PC-3 (cell line): ENCODE data around the gene SPC24. TPM values are rescaled to one million over a fixed set of nuclear protein-coding genes. Genes with fewer than 3 reads are reported as not detected.

Source experiments
- ATAC-seq: fragments of 200-7000 bp; cut with Tn5 transposase; 2 replicates; pipeline ENCODE4 v1.9.1; 2020; ENCODE audit warnings: mild to moderate bottlenecking, moderate library complexity
- BruUV-seq: library from RNA; stranded (reverse); fragments of 400-500 nt; replicated peaks from 2 replicates; lab custom pipeline; 2021; lab: Mats Ljungman, UMichigan
- CTCF ChIA-PET: fragments of 300-600 bp; sonication (Branson Sonifier 250); formaldehyde crosslinking; loops from one replicate; lab custom pipeline; 2022; ENCODE audit warnings: antibody characterized with exemption; lab: Charles Lee
- POLR2A ChIA-PET: fragments of 300-600 bp; sonication (Branson Sonifier 250); formaldehyde crosslinking; loops from one replicate; lab custom pipeline; 2022; ENCODE audit warnings: antibody characterized with exemption; ENCODE audit not compliant: unreplicated experiment; lab: Charles Lee
- DNase-seq: peaks from one replicate; pipeline ENCODE4 v3.0.0-alpha.2; 2015
- H2AFZ ChIP-seq: fragments of 300-600 bp; sonication (generic); 2 replicates; pipeline ENCODE4 v1.6.0; 2016; ENCODE audit warnings: antibody characterized with exemption, low read length
- H3F3A ChIP-seq: fragments of 300-600 bp; sonication (generic); one replicate; pipeline ENCODE4 v1.6.0; 2017; ENCODE audit warnings: antibody characterized with exemption, low read length, control low read depth, mild to moderate bottlenecking; ENCODE audit not compliant: unreplicated experiment
- H3K27ac ChIP-seq: fragments of 300-600 bp; sonication (generic); 2 replicates; pipeline ENCODE4 v1.5.1; 2016; ENCODE audit warnings: mild to moderate bottlenecking, low read length
- H3K27me3 ChIP-seq: fragments of 300-600 bp; sonication (generic); 2 replicates; pipeline ENCODE4 v1.6.1; 2016; ENCODE audit warnings: low read length, mixed read lengths
- H3K36me3 ChIP-seq: fragments of 300-600 bp; sonication (generic); 2 replicates; pipeline ENCODE4 v1.6.1; 2016; ENCODE audit warnings: low read depth, mixed run types, low read length, mixed read lengths
- H3K4me1 ChIP-seq: fragments of 300-600 bp; sonication (generic); 2 replicates; pipeline ENCODE4 v1.5.1; 2016; ENCODE audit warnings: low read length; ENCODE audit not compliant: insufficient read depth
- H3K4me2 ChIP-seq: fragments of 300-600 bp; sonication (generic); 2 replicates; pipeline ENCODE4 v1.6.0; 2016; ENCODE audit warnings: low read length
- H3K4me3 ChIP-seq: fragments of 300-600 bp; sonication (generic); 2 replicates; pipeline ENCODE4 v1.5.1; 2016; ENCODE audit warnings: mild to moderate bottlenecking, low read length, mixed read lengths
- H3K79me2 ChIP-seq: fragments of 300-600 bp; sonication (generic); 2 replicates; pipeline ENCODE4 v1.6.1; 2017; ENCODE audit warnings: low read length, mixed read lengths
- H3K9ac ChIP-seq: fragments of 300-600 bp; sonication (generic); 2 replicates; pipeline ENCODE4 v1.6.0; 2016; ENCODE audit warnings: mild to moderate bottlenecking, low read length
- H3K9me2 ChIP-seq: fragments of 300-600 bp; sonication (generic); replicated peaks from 2 replicates; pipeline ENCODE4 v1.6.1; 2016; ENCODE audit warnings: mixed run types, low read length, mixed read lengths
- H3K9me3 ChIP-seq: fragments of 300-600 bp; sonication (generic); 2 replicates; pipeline ENCODE4 v1.6.1; 2016; ENCODE audit warnings: low read length, mixed read lengths
- H4K20me1 ChIP-seq: fragments of 300-600 bp; sonication (generic); 2 replicates; pipeline ENCODE4 v1.6.1; 2016; ENCODE audit warnings: low read length, mixed read lengths
- EZH2 ChIP-seq: fragments of 300-600 bp; sonication (generic); IDR thresholded peaks from one replicate; pipeline ENCODE4 v1.6.1; 2017; ENCODE audit warnings: antibody characterized with exemption, mild to moderate bottlenecking, low read length; ENCODE audit not compliant: unreplicated experiment
- EZH2phosphoT487 ChIP-seq: fragments of 300-600 bp; sonication (generic); IDR thresholded peaks from 2 replicates; pipeline ENCODE4 v1.6.1; 2018; ENCODE audit warnings: mild to moderate bottlenecking, antibody characterized with exemption, low read length, borderline replicate concordance
- intact Hi-C: fragments of 100-400 bp; cut with micrococcal nuclease; formaldehyde crosslinking; loops from 2 replicates; pipeline ENCODE4 v1.9.0; 2023
- total RNA-seq: library from RNA; depleted of rRNA; stranded (reverse); fragments of >200 nt; gene quantifications from 2 replicates; pipeline ENCODE4 v1.2.3, GENCODE V29; 2014
- TF ChIP-seq, protein P1 (sequence below): fragments of 300-600 bp; sonication (generic); conservative IDR thresholded peaks from 2 replicates; pipeline ENCODE4 v1.5.1; 2017; ENCODE audit warnings: antibody characterized with exemption, low read depth, mild to moderate bottlenecking, low read length

SPC24 gene
- total RNA-seq, 1 experiment from 2014 or later: 142 TPM

DNA sequence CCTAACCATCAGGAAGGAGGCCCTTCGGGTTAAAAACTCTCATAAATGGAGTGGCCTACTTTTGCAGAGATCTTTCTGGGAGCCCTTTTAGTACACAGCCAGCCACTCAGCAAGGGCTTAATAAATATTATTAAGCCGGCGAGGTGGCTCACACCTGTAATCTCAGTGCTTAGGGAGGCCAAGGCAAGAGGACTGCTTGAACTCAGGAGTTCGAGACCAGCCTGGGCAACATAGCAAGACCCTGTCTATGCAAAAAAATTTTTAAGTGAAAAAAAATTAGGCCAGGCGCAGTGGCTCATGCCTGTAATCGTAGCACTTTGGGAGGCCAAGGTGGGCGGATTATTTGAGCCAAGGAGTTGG lies 42.6 kb upstream of the SPC24 start:
- TSS peak; percentile 51 for BruUV-seq
- Histone ChIP-seq H3K9me2 (no peaks in the 10 kb centered on the region), H3K9me3 (no peaks in the 10 kb centered on the region), H3K4me1 (peaks cover 20% of the 10 kb centered on the region), H3K36me3 (peaks cover 7% of the 10 kb centered on the region; the same call in 1 of the 2 replicates), H4K20me1 (no peaks in the 10 kb centered on the region), H3K4me2 (peak overlapping the region; percentile 100), H2AFZ (peak overlapping the region; percentile 71), H3F3A (no peaks in the 10 kb centered on the region), H3K79me2 (peaks cover 19% of the 10 kb centered on the region), H3K27ac (peak overlapping the region; percentile 12; the same call in 1 of the 2 replicates), H3K4me3 (peak overlapping the region; percentile 98), H3K9ac (peak overlapping the region; percentile 20; the same call in 1 of the 2 replicates), H3K27me3 (no peaks in the 10 kb centered on the region)
- DNase-seq: no peak
- ChIA-PET CTCF (interaction anchor here (0.6 to 1.0 kb wide), 3 partner anchors 9 to 59 kb away, joined by 3 to 5 read pairs (median 3); no protein-coding TSS in a partner anchor), POLR2A (no interaction called here)
- no peak for ATAC-seq
- TF ChIP-seq EZH2phosphoT487 (no peak), EZH2 (no peak)
- TF ChIP-seq, protein P1, sequence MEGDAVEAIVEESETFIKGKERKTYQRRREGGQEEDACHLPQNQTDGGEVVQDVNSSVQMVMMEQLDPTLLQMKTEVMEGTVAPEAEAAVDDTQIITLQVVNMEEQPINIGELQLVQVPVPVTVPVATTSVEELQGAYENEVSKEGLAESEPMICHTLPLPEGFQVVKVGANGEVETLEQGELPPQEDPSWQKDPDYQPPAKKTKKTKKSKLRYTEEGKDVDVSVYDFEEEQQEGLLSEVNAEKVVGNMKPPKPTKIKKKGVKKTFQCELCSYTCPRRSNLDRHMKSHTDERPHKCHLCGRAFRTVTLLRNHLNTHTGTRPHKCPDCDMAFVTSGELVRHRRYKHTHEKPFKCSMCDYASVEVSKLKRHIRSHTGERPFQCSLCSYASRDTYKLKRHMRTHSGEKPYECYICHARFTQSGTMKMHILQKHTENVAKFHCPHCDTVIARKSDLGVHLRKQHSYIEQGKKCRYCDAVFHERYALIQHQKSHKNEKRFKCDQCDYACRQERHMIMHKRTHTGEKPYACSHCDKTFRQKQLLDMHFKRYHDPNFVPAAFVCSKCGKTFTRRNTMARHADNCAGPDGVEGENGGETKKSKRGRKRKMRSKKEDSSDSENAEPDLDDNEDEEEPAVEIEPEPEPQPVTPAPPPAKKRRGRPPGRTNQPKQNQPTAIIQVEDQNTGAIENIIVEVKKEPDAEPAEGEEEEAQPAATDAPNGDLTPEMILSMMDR: no peak
- intact Hi-C loops: no loop called here

DNA sequence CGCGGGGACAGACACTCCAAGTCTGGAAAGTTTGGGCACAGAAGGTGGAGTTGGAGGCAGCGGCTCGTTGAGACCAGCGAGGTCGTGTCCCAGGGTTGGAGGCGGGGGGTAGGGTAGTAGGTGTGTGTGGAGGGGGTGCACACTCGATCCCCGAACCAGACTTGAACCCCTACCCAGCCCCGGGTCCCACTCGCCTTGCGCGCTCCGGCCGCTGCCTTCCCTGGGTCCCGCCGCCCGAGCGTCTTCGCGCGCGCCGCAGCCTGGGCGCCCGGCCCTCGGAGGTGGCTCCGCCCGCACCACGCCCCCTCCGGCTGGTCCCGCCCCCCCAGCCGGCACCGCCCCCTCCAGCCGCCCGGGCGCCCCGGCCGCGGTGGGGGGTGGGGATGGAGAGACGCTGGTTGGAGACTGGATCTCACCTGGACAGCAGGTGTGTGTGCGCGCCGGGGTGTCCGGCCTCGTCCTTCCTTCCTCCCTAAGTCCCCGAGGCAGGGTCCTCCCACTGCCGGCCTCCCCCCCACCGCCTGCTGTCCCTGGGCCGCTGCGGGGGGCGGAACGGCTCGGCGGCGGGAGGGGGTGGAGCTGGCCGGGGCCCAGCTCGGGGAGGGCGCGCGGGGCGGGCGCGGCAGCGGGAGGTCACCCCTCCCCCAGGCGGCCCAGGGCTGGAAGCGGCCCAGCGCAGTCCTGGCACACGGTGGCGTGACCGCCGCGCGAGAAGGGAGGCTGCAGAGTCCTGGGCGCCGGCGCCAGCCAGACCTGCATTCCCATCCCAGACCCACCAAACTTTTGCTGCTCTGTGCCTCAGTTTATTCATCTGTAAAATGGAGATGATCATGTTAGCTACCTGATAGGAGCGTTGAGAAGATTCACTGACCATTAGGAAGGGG lies 42.0 kb upstream of the SPC24 start, which contains the start of gene KANK2:
Gene KANK2 (minus strand): TSS at position 255 of the 884 bp plus-strand sequence. CDS start 3,034 bp downstream, outside the sequence.
- peak; percentile 91 for DNase-seq
- intact Hi-C loops: loop anchor here (1.0 to 2.0 kb wide), 2 partner anchors 29 to 59 kb away; no protein-coding TSS in a partner anchor
- Histone ChIP-seq H3K9me3 (no peaks in the 10 kb centered on the region), H4K20me1 (no peaks in the 10 kb centered on the region), H3K36me3 (peaks cover 12% of the 10 kb centered on the region; the same call in 1 of the 2 replicates), H3F3A (no peaks in the 10 kb centered on the region), H3K27me3 (no peaks in the 10 kb centered on the region), H3K4me2 (peak within 1 kb of the TSS; percentile 100), H3K9ac (peak within 1 kb of the TSS; percentile 82), H3K79me2 (peaks cover 19% of the 10 kb centered on the region), H3K9me2 (no peaks in the 10 kb centered on the region), H3K4me1 (peaks cover 18% of the 10 kb centered on the region), H3K4me3 (peak within 1 kb of the TSS; percentile 98), H3K27ac (peak within 1 kb of the TSS; percentile 12), H2AFZ (peak within 1 kb of the TSS; percentile 91)
- ATAC-seq: peak; percentile 81
- POLR2A ChIA-PET: no interaction called here
- BruUV-seq: no TSS peak
- CTCF ChIA-PET: interaction anchor here (0.5 to 1.0 kb wide), 4 partner anchors 10 to 256 kb away, joined by 3 to 9 read pairs (median 4); no protein-coding TSS in a partner anchor
- TF ChIP-seq, protein P1: no peak
- TF ChIP-seq EZH2phosphoT487: peak; percentile 34; the same call in 1 of the 2 replicates
